Natural killer cell (primary cell): ENCODE measurements around the gene USP36. TPM values are rescaled to one million over a fixed set of nuclear protein-coding genes. Genes with fewer than 3 reads are reported as not detected.

ENCODE experiments used
- ATAC-seq, 3 donors: fragments of 150-1000 bp in 2 of 3; fragments of 200-7000 bp in 1 of 3; cut with Tn5 transposase; 1 replicate in 1 of 3; 2 replicates in 2 of 3; pipeline ENCODE4 v1.10.0; 2021; ENCODE audit warnings: mild to moderate bottlenecking in 2 of 3, moderate library complexity in 2 of 3
- DNase-seq, 2 donors: peaks; one replicate each; pipeline versions ENCODE4 v3.0.0 to v3.0.0-alpha.2; 2013 to 2021; ENCODE audit warnings: mixed read lengths in 1 of 2
- H3K27ac ChIP-seq: one replicate; pipeline ENCODE4 v1.5.1; 2013; ENCODE audit warnings: mild to moderate bottlenecking, low read length
- H3K27me3 ChIP-seq: one replicate; pipeline ENCODE4 v1.6.1; 2013; ENCODE audit warnings: low read length; ENCODE audit not compliant: control insufficient read depth, insufficient read depth
- H3K36me3 ChIP-seq: one replicate; pipeline ENCODE4 v1.6.1; 2013; ENCODE audit warnings: low read length; ENCODE audit not compliant: control insufficient read depth, insufficient read depth
- H3K4me1 ChIP-seq: one replicate; pipeline ENCODE4 v1.6.1; 2013; ENCODE audit warnings: low read length; ENCODE audit not compliant: control insufficient read depth, insufficient read depth
- H3K4me3 ChIP-seq: one replicate; pipeline ENCODE4 v1.5.1; 2013; ENCODE audit warnings: low read length
- H3K9me3 ChIP-seq: one replicate; pipeline ENCODE4 v1.6.1; 2013; ENCODE audit warnings: low read length; ENCODE audit not compliant: control insufficient read depth, insufficient read depth
- H3K27ac Mint-ChIP-seq, 2 donors: one replicate each; pipeline ENCODE4 v1.8.0; 2022; ENCODE audit warnings: mild to moderate bottlenecking in 2 of 2, mixed read lengths in 2 of 2, moderate library complexity in 1 of 2
- H3K27me3 Mint-ChIP-seq, 2 donors: one replicate each; pipeline ENCODE4 v1.8.0; 2022; ENCODE audit warnings: low read depth in 2 of 2, mixed read lengths in 2 of 2
- H3K36me3 Mint-ChIP-seq: one replicate; pipeline ENCODE4 v1.8.0; 2022; ENCODE audit warnings: mixed read lengths
- H3K4me1 Mint-ChIP-seq, 2 donors: one replicate each; pipeline ENCODE4 v1.8.0; 2022; ENCODE audit warnings: mixed read lengths in 2 of 2
- H3K4me3 Mint-ChIP-seq: one replicate; pipeline ENCODE4 v1.8.0; 2022; ENCODE audit warnings: mild to moderate bottlenecking, moderate library complexity, mixed read lengths
- H3K9me3 Mint-ChIP-seq, 2 donors: one replicate each; pipeline ENCODE4 v1.8.0; 2022; ENCODE audit warnings: mixed read lengths in 2 of 2
- CTCF ChIP-seq: fragments of 200-600 bp; IDR thresholded peaks from one replicate; pipeline ENCODE4 v1.8.0; 2022; ENCODE audit warnings: antibody characterized with exemption
- WGBS: methylation state at CpG from one replicate; pipeline ENCODE4 v1.1.7; 2013; ENCODE audit warnings: missing lambda C conversion rate; ENCODE audit not compliant: insufficient coverage; 5-methylcytosine and 5-hydroxymethylcytosine counted together
- intact Hi-C: fragments of 100-400 bp; cut with micrococcal nuclease; formaldehyde crosslinking; loops from one replicate; pipeline ENCODE4 v1.14.2; 2022
- total RNA-seq, 4 donors: library from RNA; stranded (reverse); fragments of 120-200 nt in 1 of 4; gene quantifications; one replicate each; pipeline versions ENCODE4 v1.2.3 to v1.2.4, GENCODE V29; 2013 to 2022

Gene USP36
- total RNA-seq, 3 donors from 2014 or later (not counting 1 experiment from before 2014, with no cell fraction given), result 241 to 304 (median 270) TPM

GRCh38 chr17:78888941-78889518 lies 48.4 kb upstream of the USP36 start:
- Histone ChIP-seq H3K4me3 (peak overlapping the region; percentile 26), H3K9me3 (no peaks in the 10 kb centered on the region), H3K36me3 (no peaks in the 10 kb centered on the region), H3K27ac (peak overlapping the region; percentile 74), H3K27me3 (no peaks in the 10 kb centered on the region), H3K4me1 (peaks cover 75% of the 10 kb centered on the region)
- Mint-ChIP-seq H3K4me3 (no peak overlapping the region), H3K9me3 (no peaks in the 10 kb centered on the region), H3K4me1 (peaks cover 0 to 20% of the 10 kb centered on the region in 2 donors), H3K27me3 (peaks cover 0 to 5% of the 10 kb centered on the region in 2 donors), H3K36me3 (no peaks in the 10 kb centered on the region), H3K27ac (no peak overlapping the region)
- no peak for ATAC-seq
- 65% methylated on average over 7 of the region's 10 CpGs for whole genome bisulfite sequencing
- TF ChIP-seq CTCF, result no peak
- peak in 1 of 2 donors; percentile 30 for DNase-seq
- intact Hi-C loops, result no loop called here

GRCh38 chr17:78886954-78887353 lies 46.3 kb upstream of the USP36 start:
- Mint-ChIP-seq H3K9me3 (no peaks in the 10 kb centered on the region), H3K36me3 (no peaks in the 10 kb centered on the region), H3K27me3 (peaks cover 0 to 5% of the 10 kb centered on the region in 2 donors), H3K27ac (no peak overlapping the region), H3K4me3 (no peak overlapping the region), H3K4me1 (peaks cover 11 to 30% of the 10 kb centered on the region in 2 donors)
- intact Hi-C loops, result no loop called here
- Histone ChIP-seq H3K4me1 (peaks cover 84% of the 10 kb centered on the region), H3K4me3 (no peak overlapping the region), H3K27me3 (no peaks in the 10 kb centered on the region), H3K27ac (no peak overlapping the region), H3K36me3 (no peaks in the 10 kb centered on the region), H3K9me3 (no peaks in the 10 kb centered on the region)
- 96% methylated on average over 11 of the region's 12 CpGs for WGBS
- DNase-seq (no peak), ATAC-seq (no peak)
- no peak for TF ChIP-seq CTCF

GRCh38 chr17:78885956-78886355 lies 45.3 kb upstream of the USP36 start:
- Mint-ChIP-seq H3K27ac (no peak overlapping the region), H3K4me1 (peaks cover 11 to 29% of the 10 kb centered on the region in 2 donors), H3K27me3 (no peaks in the 10 kb centered on the region), H3K36me3 (no peaks in the 10 kb centered on the region), H3K9me3 (no peaks in the 10 kb centered on the region), H3K4me3 (no peak overlapping the region)
- Histone ChIP-seq H3K9me3 (no peaks in the 10 kb centered on the region), H3K27ac (no peak overlapping the region), H3K36me3 (no peaks in the 10 kb centered on the region), H3K27me3 (no peaks in the 10 kb centered on the region), H3K4me1 (peaks cover 74% of the 10 kb centered on the region), H3K4me3 (no peak overlapping the region)
- ATAC-seq (peak in 1 of 3 donors; percentile 12), DNase-seq (no peak)
- intact Hi-C loops, result no loop called here
- WGBS, result 53% methylated on average over 8 of the region's 8 CpGs
- TF ChIP-seq CTCF, result no peak
